Endothelial cell of umbilical vein (primary cell): ENCODE measurements around the gene SPARC.

Source experiments
- CTCF ChIP-seq, 2 donors: IDR thresholded peaks; 1 replicate in 1 of 2; 2 replicates in 1 of 2; pipeline ENCODE4 v1.5.1; 2011; ENCODE audit warnings: low read length in 2 of 2, mild to moderate bottlenecking in 2 of 2, moderate library complexity in 2 of 2, control low read depth in 1 of 2, inconsistent platforms in 1 of 2, low read depth in 1 of 2; ENCODE audit not compliant: insufficient read depth in 1 of 2; ENCODE audit errors: extremely low read depth in 1 of 2
- EZH2 ChIP-seq: IDR thresholded peaks from 2 replicates; pipeline ENCODE4 v1.6.1; 2012; ENCODE audit warnings: borderline replicate concordance, low read depth, mild to moderate bottlenecking, moderate library complexity, low read length, inconsistent platforms; ENCODE audit not compliant: severe bottlenecking
- POLR2AphosphoS5 ChIP-seq: IDR thresholded peaks from 2 replicates; pipeline ENCODE4 v1.6.1; 2012; ENCODE audit warnings: low read depth, mild to moderate bottlenecking, control low read depth, low read length, moderate library complexity; ENCODE audit not compliant: insufficient read depth

GRCh38 chr5:151708126-151708525 is 21.4 kb upstream of the SPARC start:
- TF ChIP-seq EZH2 (no peak), CTCF (IDR thresholded peaks at IDR 0.05; ENCODE audit: extremely low read depth in 1 of 2, insufficient read depth in 1 of 2, low read depth in 1 of 2, low read length in 2 of 2) (no peak), POLR2AphosphoS5 (no peak)
